ENCODE results near the gene SYT5. TPM values are rescaled to one million over a fixed set of nuclear protein-coding genes. Genes with fewer than 3 reads are reported as not detected.

The SYT5 gene
- total and polyA plus RNA-seq, 2 donors (not counting 3 experiments of a cell fraction or from before 2014, with no cell fraction given), result 0.42 TPM; not detected in 1

GRCh38 chr19:55169136-55169535, 11.0 kb downstream of the SYT5 start:
- DNase-seq (ENCODE audit: low read depth, low spot score), result no peak
- POLR2A ChIA-PET, result no interaction called here
- Histone ChIP-seq H3K36me3 (ENCODE audit: control insufficient read depth in 2 of 2, extremely low read depth in 1 of 2, insufficient read depth in 2 of 2, low read length in 2 of 2) (no peaks in the 10 kb centered on the region), H3K27ac (ENCODE audit: insufficient read depth, low read depth, low read length) (no peak overlapping the region), H3K79me2 (ENCODE audit: control insufficient read depth, insufficient read depth, low read length) (no peaks in the 10 kb centered on the region), H3K9me1 (replicated peaks; ENCODE audit: control insufficient read depth, extremely low read depth, insufficient read depth, low read length) (no peaks in the 10 kb centered on the region), H3K4me3 (replicated peaks in 1 of 3; ENCODE audit: insufficient read depth in 1 of 3, low read depth in 1 of 3, low read length in 3 of 3) (no peak overlapping the region), H3K27me3 (ENCODE audit: control insufficient read depth in 2 of 2, insufficient read depth in 2 of 2, low read length in 2 of 2) (peaks cover 20 to 22% of the 10 kb centered on the region in 2 experiments), H4K20me1 (replicated peaks; ENCODE audit: control insufficient read depth, extremely low read depth, insufficient read depth, low read length) (no peaks in the 10 kb centered on the region), H3K4me2 (ENCODE audit: insufficient read depth, low read length) (no peak overlapping the region), H2AFZ (ENCODE audit: low read depth, low read length) (no peak overlapping the region), H3K9me3 (replicated peaks; ENCODE audit: control insufficient read depth, insufficient read depth, low read length) (no peaks in the 10 kb centered on the region), H3K9ac (replicated peaks; ENCODE audit: extremely low read depth, insufficient read depth, low read length) (no peak overlapping the region), H3K4me1 (ENCODE audit: control insufficient read depth, extremely low read depth, insufficient read depth, low read length) (no peaks in the 10 kb centered on the region)
- CTCF ChIA-PET, result interaction anchor here (1.2 kb wide), 1 partner anchor 9 kb away, joined by 5 read pairs; no protein-coding TSS in a partner anchor
- BruUV-seq (replicated peaks), result no TSS peak
- intact Hi-C loops (cut with micrococcal nuclease), result loop anchor here (5.0 kb wide), 1 partner anchor 48 kb away; no protein-coding TSS in a partner anchor
- dilution Hi-C loops (cut with MboI; ENCODE audit: extremely low pct_ligation_motif_present, low sequenced_read_pairs), result no loop called here
- TF ChIP-seq POLR2A (IDR thresholded peaks at IDR 0.05; ENCODE audit: low read depth, low read length), result no peak
- no peak for TF ChIP-seq JUN (IDR thresholded peaks at IDR 0.05; ENCODE audit: borderline replicate concordance, insufficient read depth, insufficient read length, low read depth)
- TF ChIP-seq MYC (IDR thresholded peaks at IDR 0.05; ENCODE audit: low read depth, low read length), result no peak
- no peak for TF ChIP-seq POLR2AphosphoS5 (IDR thresholded peaks at IDR 0.05; ENCODE audit: insufficient read depth, low read depth, low read length)
- no peak for TF ChIP-seq GATA2 (IDR thresholded peaks at IDR 0.05; ENCODE audit: insufficient read depth, insufficient read length, low read depth, low read length)
- no peak for TF ChIP-seq MAX (IDR thresholded peaks at IDR 0.05; ENCODE audit: insufficient read depth, insufficient read length)
- no peak for FAIRE-seq

- peak within 1 kb of the TSS in 2 of 3 experiments; percentile 25 to 52 for H3K4me3 ChIP-seq (replicated peaks in 1 of 3; ENCODE audit: insufficient read depth in 1 of 3, low read depth in 1 of 3, low read length in 3 of 3)
- H3K9me3 ChIP-seq (replicated peaks; ENCODE audit: control insufficient read depth, insufficient read depth, low read length), result no peaks in the 10 kb centered on the region
- ChIA-PET CTCF (interaction anchor here (0.6 to 1.9 kb wide), 17 partner anchors 9 to 301 kb away, joined by 3 to 16 read pairs (median 4); partner anchors contain the start of genes PPP1R12C, PPP6R1, SYT5 and TNNI3), POLR2A (no interaction called here)
- intact Hi-C loops (cut with micrococcal nuclease) (loop anchor here (1.0 to 5.0 kb wide), 4 partner anchors 51 to 439 kb away; partner anchors contain the start of genes KMT5C, PPP6R1 and ZNF865), dilution Hi-C loops (cut with MboI; ENCODE audit: extremely low pct_ligation_motif_present, low sequenced_read_pairs) (no loop called here)
- no peak within 1 kb of the TSS for H3K9ac ChIP-seq (replicated peaks; ENCODE audit: extremely low read depth, insufficient read depth, low read length)
- TF ChIP-seq FOS (IDR thresholded peaks at IDR 0.05; ENCODE audit: borderline replicate concordance, insufficient read depth, low read length), result no peak
- TF ChIP-seq POLR2AphosphoS5 (IDR thresholded peaks at IDR 0.05; ENCODE audit: insufficient read depth, low read depth, low read length), result no peak
- TF ChIP-seq MAX (IDR thresholded peaks at IDR 0.05; ENCODE audit: insufficient read depth, insufficient read length), result no peak
- TF ChIP-seq CTCF (IDR thresholded peaks at IDR 0.05; ENCODE audit: extremely low read depth in 1 of 2, insufficient read depth in 1 of 2, low read depth in 1 of 2, low read length in 2 of 2), result no peak
- TF ChIP-seq EZH2 (IDR thresholded peaks at IDR 0.05; ENCODE audit: borderline replicate concordance, low read depth, low read length, severe bottlenecking), result no peak
- no peak for TF ChIP-seq MYC (IDR thresholded peaks at IDR 0.05; ENCODE audit: low read depth, low read length)
- no peak for TF ChIP-seq GATA2 (IDR thresholded peaks at IDR 0.05; ENCODE audit: insufficient read depth, insufficient read length, low read depth, low read length)
- TF ChIP-seq POLR2A (IDR thresholded peaks at IDR 0.05; ENCODE audit: low read depth, low read length), result no peak
- TF ChIP-seq JUN (IDR thresholded peaks at IDR 0.05; ENCODE audit: borderline replicate concordance, insufficient read depth, insufficient read length, low read depth), result no peak
- no TSS peak for BruUV-seq (replicated peaks)
- H3K4me1 ChIP-seq (ENCODE audit: control insufficient read depth, extremely low read depth, insufficient read depth, low read length), result no peaks in the 10 kb centered on the region
- no peaks in the 10 kb centered on the region for H3K36me3 ChIP-seq (ENCODE audit: control insufficient read depth in 2 of 2, extremely low read depth in 1 of 2, insufficient read depth in 2 of 2, low read length in 2 of 2)
- H3K27ac ChIP-seq (ENCODE audit: insufficient read depth, low read depth, low read length), result no peak within 1 kb of the TSS
- FAIRE-seq (peak; percentile 99), DNase-seq (ENCODE audit: low read depth, low spot score) (peak; percentile 97)
- no peaks in the 10 kb centered on the region for H4K20me1 ChIP-seq (replicated peaks; ENCODE audit: control insufficient read depth, extremely low read depth, insufficient read depth, low read length)
- no peaks in the 10 kb centered on the region for H3K79me2 ChIP-seq (ENCODE audit: control insufficient read depth, insufficient read depth, low read length)
- no peaks in the 10 kb centered on the region for H3K9me1 ChIP-seq (replicated peaks; ENCODE audit: control insufficient read depth, extremely low read depth, insufficient read depth, low read length)
- H3K4me2 ChIP-seq (ENCODE audit: insufficient read depth, low read length), result peak within 1 kb of the TSS; percentile 36
- H3K27me3 ChIP-seq (ENCODE audit: control insufficient read depth in 2 of 2, insufficient read depth in 2 of 2, low read length in 2 of 2), result peaks cover 8 to 15% of the 10 kb centered on the region in 2 experiments
- peak within 1 kb of the TSS; percentile 74 for H2AFZ ChIP-seq (ENCODE audit: low read depth, low read length)
These were observed 13.4 kb downstream of the SYT5 start, which contains the start of gene DNAAF3 for GRCh38 chr19:55166530-55167268. Gene DNAAF3 (minus strand): TSS chr19:55166613. CDS start chr19:55166413, 200 bp downstream.

Data from endothelial cell of umbilical vein (primary cell).